Esophagus muscularis mucosa (tissue), 2 donors: ENCODE data around the gene ANXA7.

Source experiments
- POLR2A ChIP-seq: fragments of 450-650 bp; IDR thresholded peaks from one replicate; pipeline ENCODE4 v1.6.1; 2017; ENCODE audit warnings: antibody characterized with exemption, moderate library complexity, mild to moderate bottlenecking, low read depth
- POLR2AphosphoS5 ChIP-seq, 2 donors: sonication (generic); formaldehyde crosslinking; IDR thresholded peaks; one replicate each; pipeline ENCODE4 v1.6.1; 2017; ENCODE audit warnings: antibody characterized with exemption in 2 of 2

- TF ChIP-seq POLR2A (no peak), POLR2AphosphoS5 (IDR thresholded peaks at IDR 0.05) (no peak)
Measured at GRCh38 chr10:73456187-73456890, 42.5 kb upstream of the ANXA7 start.
